ENCODE measurements around the gene ENTPD1. TPM values are rescaled to one million over a fixed set of nuclear protein-coding genes. Genes with fewer than 3 reads are reported as not detected.
"Not testable (repeated sequence)": the region's sequence is repeated elsewhere in the genome, so short reads cannot be mapped to it uniquely, and the experiment has no call there.

The ENTPD1 gene
- total RNA-seq, 1 donor from 2014 or later = 8.9 TPM

GRCh38 chr10:95756809-95757684, 1.1 kb downstream of the ENTPD1 start:
- H3K9ac ChIP-seq (ENCODE audit: low read depth in 1 of 3, low read length in 3 of 3) = peak overlapping the region in 1 of 3 donors; percentile 37
- H3K4me3 ChIP-seq (ENCODE audit: low read length in 3 of 3) = peak overlapping the region in 2 of 3 donors; percentile 19 to 57
- H3K27me3 ChIP-seq (ENCODE audit: control insufficient read depth in 3 of 3, insufficient read depth in 3 of 3, low read length in 3 of 3) = no peaks in the 10 kb centered on the region
- no peaks in the 10 kb centered on the region for H3K9me3 ChIP-seq (ENCODE audit: control insufficient read depth in 3 of 3, low read length in 3 of 3)
- H3K36me3 ChIP-seq (ENCODE audit: control insufficient read depth in 3 of 3, insufficient read depth in 3 of 3, low read length in 3 of 3) = no peaks in the 10 kb centered on the region
- peaks cover 2 to 7% (median 2%) of the 10 kb centered on the region in 3 donors for H3K4me1 ChIP-seq (ENCODE audit: control insufficient read depth in 3 of 3, insufficient read depth in 3 of 3, low read length in 3 of 3)
- H3K27ac ChIP-seq (ENCODE audit: low read depth, low read length) = peak overlapping the region; percentile 54

GRCh38 chr10:95758351-95759025, 2.5 kb downstream of the ENTPD1 start:
- H3K9me3 ChIP-seq (ENCODE audit: control insufficient read depth in 3 of 3, low read length in 3 of 3) = no peaks in the 10 kb centered on the region
- H3K9ac ChIP-seq (ENCODE audit: low read depth in 1 of 3, low read length in 3 of 3) = no peak overlapping the region
- no peaks in the 10 kb centered on the region for H3K27me3 ChIP-seq (ENCODE audit: control insufficient read depth in 3 of 3, insufficient read depth in 3 of 3, low read length in 3 of 3)
- no peaks in the 10 kb centered on the region for H3K36me3 ChIP-seq (ENCODE audit: control insufficient read depth in 3 of 3, insufficient read depth in 3 of 3, low read length in 3 of 3)
- H3K27ac ChIP-seq (ENCODE audit: low read depth, low read length) = peak overlapping the region; percentile 18
- peaks cover 2 to 7% (median 2%) of the 10 kb centered on the region in 3 donors for H3K4me1 ChIP-seq (ENCODE audit: control insufficient read depth in 3 of 3, insufficient read depth in 3 of 3, low read length in 3 of 3)
- peak overlapping the region in 1 of 3 donors; percentile 32 for H3K4me3 ChIP-seq (ENCODE audit: low read length in 3 of 3)

- Histone ChIP-seq H3K9ac (ENCODE audit: low read depth in 1 of 3, low read length in 3 of 3) (no peak overlapping the region), H3K4me1 (ENCODE audit: control insufficient read depth in 3 of 3, insufficient read depth in 3 of 3, low read length in 3 of 3) (peaks cover 2 to 7% (median 2%) of the 10 kb centered on the region in 3 donors), H3K27me3 (ENCODE audit: control insufficient read depth in 3 of 3, insufficient read depth in 3 of 3, low read length in 3 of 3) (no peaks in the 10 kb centered on the region), H3K9me3 (ENCODE audit: control insufficient read depth in 3 of 3, low read length in 3 of 3) (no peaks in the 10 kb centered on the region), H3K4me3 (ENCODE audit: low read length in 3 of 3) (no peak overlapping the region), H3K27ac (ENCODE audit: low read depth, low read length) (no peak overlapping the region), H3K36me3 (ENCODE audit: control insufficient read depth in 3 of 3, insufficient read depth in 3 of 3, low read length in 3 of 3) (no peaks in the 10 kb centered on the region)
Observed at GRCh38 chr10:95759233-95759826, 3.4 kb downstream of the ENTPD1 start.

GRCh38 chr10:95761939-95762492, 6.1 kb downstream of the ENTPD1 start:
- Histone ChIP-seq H3K9me3 (ENCODE audit: control insufficient read depth in 3 of 3, low read length in 3 of 3) (no peaks in the 10 kb centered on the region), H3K27me3 (ENCODE audit: control insufficient read depth in 3 of 3, insufficient read depth in 3 of 3, low read length in 3 of 3) (no peaks in the 10 kb centered on the region), H3K27ac (ENCODE audit: low read depth, low read length) (no peak overlapping the region), H3K9ac (ENCODE audit: low read depth in 1 of 3, low read length in 3 of 3) (no peak overlapping the region), H3K36me3 (ENCODE audit: control insufficient read depth in 3 of 3, insufficient read depth in 3 of 3, low read length in 3 of 3) (no peaks in the 10 kb centered on the region), H3K4me1 (ENCODE audit: control insufficient read depth in 3 of 3, insufficient read depth in 3 of 3, low read length in 3 of 3) (peaks cover 2 to 7% (median 2%) of the 10 kb centered on the region in 3 donors), H3K4me3 (ENCODE audit: low read length in 3 of 3) (no peak overlapping the region)

- Histone ChIP-seq H3K9me3 (ENCODE audit: control insufficient read depth in 3 of 3, low read length in 3 of 3) (no peaks in the 10 kb centered on the region), H3K4me1 (ENCODE audit: control insufficient read depth in 3 of 3, insufficient read depth in 3 of 3, low read length in 3 of 3) (no peaks in the 10 kb centered on the region), H3K9ac (ENCODE audit: low read depth in 1 of 3, low read length in 3 of 3) (no peak overlapping the region), H3K36me3 (ENCODE audit: control insufficient read depth in 3 of 3, insufficient read depth in 3 of 3, low read length in 3 of 3) (no peaks in the 10 kb centered on the region), H3K27ac (ENCODE audit: low read depth, low read length) (peak overlapping the region; percentile 28), H3K27me3 (ENCODE audit: control insufficient read depth in 3 of 3, insufficient read depth in 3 of 3, low read length in 3 of 3) (no peaks in the 10 kb centered on the region), H3K4me3 (ENCODE audit: low read length in 3 of 3) (no peak overlapping the region)
Observed at GRCh38 chr10:95767884-95768556, 12.1 kb downstream of the ENTPD1 start.

- Histone ChIP-seq H3K27me3 (ENCODE audit: control insufficient read depth in 3 of 3, insufficient read depth in 3 of 3, low read length in 3 of 3) (no peaks in the 10 kb centered on the region), H3K4me1 (ENCODE audit: control insufficient read depth in 3 of 3, insufficient read depth in 3 of 3, low read length in 3 of 3) (no peaks in the 10 kb centered on the region), H3K9me3 (ENCODE audit: control insufficient read depth in 3 of 3, low read length in 3 of 3) (no peaks in the 10 kb centered on the region), H3K27ac (ENCODE audit: low read depth, low read length) (no peak overlapping the region), H3K36me3 (ENCODE audit: control insufficient read depth in 3 of 3, insufficient read depth in 3 of 3, low read length in 3 of 3) (no peaks in the 10 kb centered on the region), H3K4me3 (ENCODE audit: low read length in 3 of 3) (no peak overlapping the region), H3K9ac (ENCODE audit: low read depth in 1 of 3, low read length in 3 of 3) (no peak overlapping the region)
Observed at GRCh38 chr10:95770084-95770720, 14.2 kb downstream of the ENTPD1 start.

- not testable (repeated sequence) for H3K27ac ChIP-seq (ENCODE audit: low read depth, low read length); H3K4me3 ChIP-seq (ENCODE audit: low read length in 3 of 3); H3K9me3 ChIP-seq (ENCODE audit: control insufficient read depth in 3 of 3, low read length in 3 of 3); H3K4me1 ChIP-seq (ENCODE audit: control insufficient read depth in 3 of 3, insufficient read depth in 3 of 3, low read length in 3 of 3); H3K9ac ChIP-seq (ENCODE audit: low read depth in 1 of 3, low read length in 3 of 3); H3K36me3 ChIP-seq (ENCODE audit: control insufficient read depth in 3 of 3, insufficient read depth in 3 of 3, low read length in 3 of 3); H3K27me3 ChIP-seq (ENCODE audit: control insufficient read depth in 3 of 3, insufficient read depth in 3 of 3, low read length in 3 of 3)
Observed at GRCh38 chr10:95773454-95773853, 17.5 kb downstream of the ENTPD1 start.

GRCh38 chr10:95777638-95778037, 21.7 kb downstream of the ENTPD1 start:
- not testable (repeated sequence) for H3K4me1 ChIP-seq (ENCODE audit: control insufficient read depth in 3 of 3, insufficient read depth in 3 of 3, low read length in 3 of 3); H3K36me3 ChIP-seq (ENCODE audit: control insufficient read depth in 3 of 3, insufficient read depth in 3 of 3, low read length in 3 of 3); H3K27ac ChIP-seq (ENCODE audit: low read depth, low read length); H3K27me3 ChIP-seq (ENCODE audit: control insufficient read depth in 3 of 3, insufficient read depth in 3 of 3, low read length in 3 of 3); H3K9ac ChIP-seq (ENCODE audit: low read depth in 1 of 3, low read length in 3 of 3); H3K9me3 ChIP-seq (ENCODE audit: control insufficient read depth in 3 of 3, low read length in 3 of 3); H3K4me3 ChIP-seq (ENCODE audit: low read length in 3 of 3)

- Histone ChIP-seq H3K4me1 (ENCODE audit: control insufficient read depth in 3 of 3, insufficient read depth in 3 of 3, low read length in 3 of 3) (peaks cover 0 to 2% (median 0%) of the 10 kb centered on the region in 3 donors), H3K36me3 (ENCODE audit: control insufficient read depth in 3 of 3, insufficient read depth in 3 of 3, low read length in 3 of 3) (no peaks in the 10 kb centered on the region), H3K9me3 (ENCODE audit: control insufficient read depth in 3 of 3, low read length in 3 of 3) (no peaks in the 10 kb centered on the region), H3K9ac (ENCODE audit: low read depth in 1 of 3, low read length in 3 of 3) (no peak overlapping the region), H3K4me3 (ENCODE audit: low read length in 3 of 3) (no peak overlapping the region), H3K27me3 (ENCODE audit: control insufficient read depth in 3 of 3, insufficient read depth in 3 of 3, low read length in 3 of 3) (no peaks in the 10 kb centered on the region), H3K27ac (ENCODE audit: low read depth, low read length) (no peak overlapping the region)
Observed at GRCh38 chr10:95782318-95782717, 26.4 kb downstream of the ENTPD1 start.
